ENCODE measurements around the gene BRINP2.

Gene BRINP2

DNA sequence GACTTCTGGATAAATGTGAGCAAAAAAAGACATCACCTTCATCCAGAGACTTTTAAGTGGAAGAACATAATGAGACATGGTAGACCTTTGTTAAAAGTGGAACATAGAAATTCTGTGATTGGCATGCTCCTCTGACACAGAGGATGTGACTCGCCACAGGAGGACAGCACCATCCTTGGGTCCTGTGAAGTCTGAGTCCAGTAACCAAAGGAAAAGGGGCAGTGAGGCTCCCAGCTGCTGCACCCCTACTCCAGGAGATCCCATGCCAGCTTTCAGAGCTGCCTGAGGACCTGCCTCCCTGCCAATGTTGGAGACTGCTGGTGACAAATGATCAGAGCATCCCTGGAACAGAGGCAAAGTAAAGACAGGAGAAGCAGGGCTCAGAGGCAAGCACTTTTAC is 136.2 kb downstream of the BRINP2 start:
- no peak overlapping the region for H3K4me3 ChIP-seq (ENCODE audit: low read depth in 1 of 2, low read length in 1 of 2)
- TF ChIP-seq, protein P1, sequence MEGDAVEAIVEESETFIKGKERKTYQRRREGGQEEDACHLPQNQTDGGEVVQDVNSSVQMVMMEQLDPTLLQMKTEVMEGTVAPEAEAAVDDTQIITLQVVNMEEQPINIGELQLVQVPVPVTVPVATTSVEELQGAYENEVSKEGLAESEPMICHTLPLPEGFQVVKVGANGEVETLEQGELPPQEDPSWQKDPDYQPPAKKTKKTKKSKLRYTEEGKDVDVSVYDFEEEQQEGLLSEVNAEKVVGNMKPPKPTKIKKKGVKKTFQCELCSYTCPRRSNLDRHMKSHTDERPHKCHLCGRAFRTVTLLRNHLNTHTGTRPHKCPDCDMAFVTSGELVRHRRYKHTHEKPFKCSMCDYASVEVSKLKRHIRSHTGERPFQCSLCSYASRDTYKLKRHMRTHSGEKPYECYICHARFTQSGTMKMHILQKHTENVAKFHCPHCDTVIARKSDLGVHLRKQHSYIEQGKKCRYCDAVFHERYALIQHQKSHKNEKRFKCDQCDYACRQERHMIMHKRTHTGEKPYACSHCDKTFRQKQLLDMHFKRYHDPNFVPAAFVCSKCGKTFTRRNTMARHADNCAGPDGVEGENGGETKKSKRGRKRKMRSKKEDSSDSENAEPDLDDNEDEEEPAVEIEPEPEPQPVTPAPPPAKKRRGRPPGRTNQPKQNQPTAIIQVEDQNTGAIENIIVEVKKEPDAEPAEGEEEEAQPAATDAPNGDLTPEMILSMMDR (IDR thresholded peaks at IDR 0.05) = no peak
- H3K9me3 ChIP-seq = no peaks in the 10 kb centered on the region
- no peaks in the 10 kb centered on the region for H3K27me3 ChIP-seq
- no peaks in the 10 kb centered on the region for H3K4me1 ChIP-seq (ENCODE audit: control insufficient read depth in 1 of 2, insufficient read depth in 1 of 2, low read depth in 1 of 2, low read length in 1 of 2)
- H3K36me3 ChIP-seq = no peaks in the 10 kb centered on the region
- H3K27ac ChIP-seq = no peak overlapping the region

DNA sequence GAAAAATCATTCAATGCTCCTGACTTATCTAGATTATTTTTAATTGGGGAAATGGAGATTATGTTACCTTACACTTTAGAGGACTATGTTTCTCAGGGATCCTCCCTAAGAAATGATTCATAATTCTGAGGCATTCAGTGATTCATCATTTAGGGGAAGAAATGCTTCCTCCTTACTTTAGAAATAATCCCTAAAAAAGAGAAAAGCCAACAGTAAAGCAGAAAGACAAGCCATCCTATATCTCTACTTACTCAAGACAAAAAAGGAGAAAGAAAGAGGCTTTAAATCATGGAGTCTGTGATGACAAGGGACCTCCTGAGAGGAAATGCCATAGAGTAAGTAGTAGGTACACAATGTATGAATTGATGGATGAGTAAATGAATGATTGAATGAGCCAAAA is 137.0 kb downstream of the BRINP2 start:
- no peaks in the 10 kb centered on the region for H3K9me3 ChIP-seq
- no peaks in the 10 kb centered on the region for H3K4me1 ChIP-seq (ENCODE audit: control insufficient read depth in 1 of 2, insufficient read depth in 1 of 2, low read depth in 1 of 2, low read length in 1 of 2)
- H3K4me3 ChIP-seq (ENCODE audit: low read depth in 1 of 2, low read length in 1 of 2) = no peak overlapping the region
- TF ChIP-seq, protein P1 (IDR thresholded peaks at IDR 0.05) = no peak
- no peak overlapping the region for H3K27ac ChIP-seq
- H3K27me3 ChIP-seq = no peaks in the 10 kb centered on the region
- H3K36me3 ChIP-seq = no peaks in the 10 kb centered on the region

DNA sequence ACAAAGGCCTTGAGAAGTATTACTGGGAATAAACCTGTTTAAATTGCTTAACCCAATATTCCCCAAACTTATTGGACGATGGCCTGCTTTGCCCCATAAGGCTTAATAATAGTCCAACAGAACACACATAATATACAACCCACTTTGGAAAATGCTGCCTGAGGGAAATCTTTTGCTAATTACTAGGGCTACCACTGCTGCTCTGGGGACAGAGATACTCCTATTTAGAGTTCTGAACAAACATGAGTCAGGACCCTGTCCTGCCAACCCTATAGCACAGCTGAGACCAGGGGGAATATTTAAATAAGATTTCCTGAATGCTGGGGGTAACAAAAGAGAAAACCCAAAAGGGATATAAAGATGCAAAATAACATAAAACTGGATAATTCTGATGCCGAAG is 139.1 kb downstream of the BRINP2 start:
- TF ChIP-seq, protein P1 (IDR thresholded peaks at IDR 0.05) = no peak
- Histone ChIP-seq H3K4me1 (ENCODE audit: control insufficient read depth in 1 of 2, insufficient read depth in 1 of 2, low read depth in 1 of 2, low read length in 1 of 2) (no peaks in the 10 kb centered on the region), H3K36me3 (no peaks in the 10 kb centered on the region), H3K4me3 (ENCODE audit: low read depth in 1 of 2, low read length in 1 of 2) (no peak overlapping the region), H3K9me3 (no peaks in the 10 kb centered on the region), H3K27ac (no peak overlapping the region), H3K27me3 (no peaks in the 10 kb centered on the region)

DNA sequence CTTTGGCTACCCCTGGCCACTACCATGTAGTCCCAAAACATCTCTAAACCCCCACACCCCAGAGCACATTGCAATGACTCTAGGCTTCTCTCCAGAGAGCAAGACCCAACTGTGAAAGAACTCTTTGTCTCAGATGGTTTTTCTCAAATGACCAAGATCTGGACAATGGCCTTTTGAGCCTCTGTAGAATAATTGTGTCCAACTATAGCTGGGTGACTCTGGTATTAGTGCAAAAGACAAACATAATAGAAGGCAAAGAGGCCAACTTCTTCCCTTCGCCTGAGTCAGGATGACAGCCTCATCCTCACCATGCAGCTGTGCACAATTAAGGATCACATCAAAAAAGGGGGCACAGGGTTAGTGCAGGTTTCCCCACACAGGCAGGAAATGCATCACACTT is 139.6 kb downstream of the BRINP2 start:
- H3K27ac ChIP-seq = no peak overlapping the region
- H3K4me3 ChIP-seq (ENCODE audit: low read depth in 1 of 2, low read length in 1 of 2) = no peak overlapping the region
- H3K36me3 ChIP-seq = no peaks in the 10 kb centered on the region
- H3K27me3 ChIP-seq = no peaks in the 10 kb centered on the region
- no peaks in the 10 kb centered on the region for H3K9me3 ChIP-seq
- TF ChIP-seq, protein P1 (IDR thresholded peaks at IDR 0.05) = no peak
- H3K4me1 ChIP-seq (ENCODE audit: control insufficient read depth in 1 of 2, insufficient read depth in 1 of 2, low read depth in 1 of 2, low read length in 1 of 2) = no peaks in the 10 kb centered on the region

DNA sequence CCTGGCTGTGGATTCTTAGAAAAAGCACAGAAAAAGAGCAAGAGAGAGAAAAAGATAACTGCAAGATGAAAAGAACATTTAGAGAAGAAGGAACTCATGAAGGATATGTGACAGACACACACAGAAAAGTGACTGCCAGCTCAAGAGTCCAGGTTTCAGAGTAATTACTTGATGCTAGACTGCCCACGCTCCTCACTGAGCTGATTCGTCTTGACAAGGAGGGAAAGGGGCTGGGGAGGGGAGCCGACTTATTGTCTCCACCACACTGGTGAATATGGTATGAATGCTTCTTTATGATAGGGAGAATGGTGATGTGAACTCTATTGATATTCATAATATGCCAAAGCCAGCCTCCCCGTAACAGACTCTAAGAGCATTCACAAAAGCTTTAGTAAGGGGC is 140.4 kb downstream of the BRINP2 start:
- TF ChIP-seq, protein P1 (IDR thresholded peaks at IDR 0.05) = no peak
- Histone ChIP-seq H3K36me3 (no peaks in the 10 kb centered on the region), H3K9me3 (no peaks in the 10 kb centered on the region), H3K4me3 (ENCODE audit: low read depth in 1 of 2, low read length in 1 of 2) (no peak overlapping the region), H3K4me1 (ENCODE audit: control insufficient read depth in 1 of 2, insufficient read depth in 1 of 2, low read depth in 1 of 2, low read length in 1 of 2) (no peaks in the 10 kb centered on the region), H3K27me3 (no peaks in the 10 kb centered on the region), H3K27ac (no peak overlapping the region)

DNA sequence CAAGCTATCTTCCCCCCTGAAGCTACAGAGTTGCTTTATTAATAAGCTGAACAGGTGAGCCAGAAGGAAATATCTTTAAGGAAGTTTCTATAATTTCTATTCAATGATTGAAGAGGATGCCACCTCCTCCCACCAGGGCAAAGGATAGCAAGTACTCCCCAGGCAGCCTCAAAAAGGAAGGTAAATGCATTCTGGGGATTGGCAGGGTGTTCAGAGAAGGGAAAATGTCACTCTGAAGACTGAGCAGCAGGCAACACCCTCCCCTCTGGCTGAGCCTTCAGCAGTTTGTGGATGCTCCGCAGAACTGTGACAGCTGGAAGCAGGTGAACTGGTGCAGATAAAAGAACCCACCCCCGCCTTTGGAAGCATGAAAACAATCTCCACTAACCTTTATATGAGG is 140.8 kb downstream of the BRINP2 start:
- no peak overlapping the region for H3K4me3 ChIP-seq (ENCODE audit: low read depth in 1 of 2, low read length in 1 of 2)
- H3K9me3 ChIP-seq = no peaks in the 10 kb centered on the region
- H3K27ac ChIP-seq = no peak overlapping the region
- TF ChIP-seq, protein P1 (IDR thresholded peaks at IDR 0.05) = no peak
- H3K4me1 ChIP-seq (ENCODE audit: control insufficient read depth in 1 of 2, insufficient read depth in 1 of 2, low read depth in 1 of 2, low read length in 1 of 2) = no peaks in the 10 kb centered on the region
- no peaks in the 10 kb centered on the region for H3K36me3 ChIP-seq
- no peaks in the 10 kb centered on the region for H3K27me3 ChIP-seq
